ENCODE results near the gene SHISA6.

Gene SHISA6

GRCh38 chr17:11264183-11264871, 23.3 kb downstream of the SHISA6 start:
- no peak for FAIRE-seq
- no peak for TF ChIP-seq CTCF (IDR thresholded peaks at IDR 0.05; ENCODE audit: insufficient read depth, missing control alignments)
- no peak for DNase-seq (ENCODE audit: insufficient read length, low spot score)

GRCh38 chr17:11267999-11268575, 27.1 kb downstream of the SHISA6 start:
- no peak for TF ChIP-seq CTCF (IDR thresholded peaks at IDR 0.05; ENCODE audit: insufficient read depth, missing control alignments)
- FAIRE-seq (no peak), DNase-seq (ENCODE audit: insufficient read length, low spot score) (no peak)

GRCh38 chr17:11269210-11269609, 28.2 kb downstream of the SHISA6 start:
- FAIRE-seq: no peak
- TF ChIP-seq CTCF (IDR thresholded peaks at IDR 0.05; ENCODE audit: insufficient read depth, missing control alignments): no peak
- no peak for DNase-seq (ENCODE audit: insufficient read length, low spot score)

- no peak for FAIRE-seq
- DNase-seq (ENCODE audit: insufficient read length, low spot score): no peak
- no peak for TF ChIP-seq CTCF (IDR thresholded peaks at IDR 0.05; ENCODE audit: insufficient read depth, missing control alignments)
These were observed 31.2 kb downstream of the SHISA6 start for GRCh38 chr17:11272191-11272590.

GRCh38 chr17:11273596-11273995, 32.6 kb downstream of the SHISA6 start:
- DNase-seq (ENCODE audit: insufficient read length, low spot score): no peak
- no peak for FAIRE-seq
- TF ChIP-seq CTCF (IDR thresholded peaks at IDR 0.05; ENCODE audit: insufficient read depth, missing control alignments): no peak

GRCh38 chr17:11274106-11274505, 33.1 kb downstream of the SHISA6 start:
- FAIRE-seq (no peak), DNase-seq (ENCODE audit: insufficient read length, low spot score) (no peak)
- TF ChIP-seq CTCF (IDR thresholded peaks at IDR 0.05; ENCODE audit: insufficient read depth, missing control alignments): no peak

- DNase-seq (ENCODE audit: insufficient read length, low spot score) (no peak), FAIRE-seq (no peak)
- TF ChIP-seq CTCF (IDR thresholded peaks at IDR 0.05; ENCODE audit: insufficient read depth, missing control alignments): no peak
These were observed 35.5 kb downstream of the SHISA6 start for GRCh38 chr17:11276486-11276885.
